ENCODE data around the gene TNK2. TPM values are rescaled to one million over a fixed set of nuclear protein-coding genes. Genes with fewer than 3 reads are reported as not detected.
"Not testable (repeated sequence)": the region's sequence is repeated elsewhere in the genome, so short reads cannot be mapped to it uniquely, and the experiment has no call there.

The TNK2 gene
- total RNA-seq, 1 experiment from 2014 or later, result 10.7 TPM

DNA sequence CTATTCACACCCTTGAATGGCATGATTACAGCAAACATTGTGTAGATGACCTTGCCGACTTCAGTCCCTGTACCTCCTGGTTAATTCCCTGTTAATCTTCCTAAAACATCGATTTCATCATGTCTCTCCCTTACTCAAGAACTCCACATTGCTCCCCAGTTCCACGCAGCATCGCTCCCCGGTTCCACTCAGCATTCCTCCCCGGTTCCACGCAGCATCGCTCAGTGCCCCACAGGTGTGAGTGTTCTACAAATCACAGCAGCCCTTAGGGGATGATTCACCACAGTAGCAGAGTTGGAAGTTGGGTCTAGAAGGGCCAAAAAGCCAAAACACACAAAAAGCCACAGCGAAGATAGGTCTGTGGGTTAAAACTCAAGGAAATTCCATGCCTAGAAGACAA lies 8.6 kb upstream of the TNK2 start:
- DNase-seq (ENCODE audit: low read depth), result no peak

DNA sequence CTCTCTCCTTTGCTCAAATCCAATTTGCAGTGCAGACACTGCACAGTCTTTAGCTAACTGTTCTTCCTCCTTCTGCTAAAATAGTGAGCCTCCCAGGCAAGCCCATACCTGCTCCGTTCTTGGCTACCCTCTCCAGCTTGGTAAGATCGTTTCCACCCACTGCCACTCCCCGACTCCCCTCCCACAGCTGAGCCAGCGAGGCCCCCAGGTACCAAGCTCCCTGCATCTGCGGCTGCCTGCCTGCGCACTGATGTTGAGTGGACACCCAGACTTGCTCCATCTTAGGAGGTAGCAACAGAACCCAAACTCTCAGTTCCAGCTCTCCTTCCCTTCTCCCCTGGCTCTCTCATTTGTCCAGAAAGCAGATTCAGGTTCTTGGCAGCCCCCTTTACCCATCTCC lies 7.9 kb upstream of the TNK2 start:
- DNase-seq (ENCODE audit: low read depth), result no peak

DNA sequence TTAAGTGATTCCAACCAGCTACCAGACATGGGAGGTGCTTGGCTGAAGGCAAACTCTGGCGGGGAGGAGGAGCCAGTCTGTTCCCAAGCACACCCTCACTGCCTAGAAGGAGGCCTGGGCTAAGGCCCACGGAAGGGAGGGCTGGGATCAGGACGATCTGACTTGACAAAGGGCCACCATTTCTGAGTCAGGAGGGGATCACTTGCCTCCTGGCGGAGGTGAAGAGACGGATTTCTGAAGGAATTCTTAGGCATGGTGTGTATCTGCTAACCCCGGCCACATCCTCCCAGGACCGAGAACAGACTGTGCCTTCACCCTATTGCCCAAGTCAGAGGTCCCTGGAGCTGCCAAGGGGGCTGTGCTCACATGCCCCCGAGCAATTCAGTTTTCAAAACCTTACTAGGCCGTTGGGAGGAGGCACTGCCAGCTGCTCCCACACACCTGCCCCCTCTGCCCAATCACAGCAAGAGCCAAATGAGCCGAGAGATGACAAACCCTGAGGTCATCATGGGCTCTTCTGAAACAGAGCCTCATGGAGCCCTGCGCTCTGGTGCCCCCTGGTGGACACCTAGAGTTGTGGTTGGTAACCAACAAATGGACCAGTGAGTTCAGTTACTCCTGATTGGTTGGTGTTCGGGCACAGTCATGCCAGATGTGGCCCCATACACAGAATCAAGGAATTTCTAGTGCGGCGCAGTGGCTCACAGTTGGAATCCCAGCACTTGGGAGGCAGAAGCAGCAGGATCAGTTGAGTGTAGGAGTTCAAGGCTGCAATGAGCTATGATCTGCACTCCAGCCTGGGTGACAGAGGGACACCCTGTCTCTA lies 6.5 kb upstream of the TNK2 start:
- peak; percentile 98 for DNase-seq (ENCODE audit: low read depth)

DNA sequence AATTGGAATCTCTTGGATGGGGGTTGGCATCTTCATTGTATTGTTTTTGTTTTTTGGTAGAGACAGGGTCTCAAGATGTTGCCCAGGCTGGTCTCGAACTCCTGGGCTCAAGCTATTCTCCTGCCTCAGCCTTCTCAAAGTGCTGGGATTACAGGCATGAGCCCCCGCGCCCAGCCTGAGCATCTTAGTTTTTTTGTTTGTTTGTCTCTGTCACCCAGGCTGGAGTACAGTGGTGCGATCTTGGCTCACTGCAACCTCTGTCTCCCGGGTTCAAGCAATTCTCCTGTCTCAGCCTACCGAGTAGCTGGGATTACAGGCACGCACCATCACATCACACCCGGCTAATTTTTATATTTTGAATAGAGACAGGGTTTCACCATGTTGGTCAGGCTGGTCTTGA lies 5.8 kb upstream of the TNK2 start:
- DNase-seq (ENCODE audit: low read depth), result not testable (repeated sequence)

DNA sequence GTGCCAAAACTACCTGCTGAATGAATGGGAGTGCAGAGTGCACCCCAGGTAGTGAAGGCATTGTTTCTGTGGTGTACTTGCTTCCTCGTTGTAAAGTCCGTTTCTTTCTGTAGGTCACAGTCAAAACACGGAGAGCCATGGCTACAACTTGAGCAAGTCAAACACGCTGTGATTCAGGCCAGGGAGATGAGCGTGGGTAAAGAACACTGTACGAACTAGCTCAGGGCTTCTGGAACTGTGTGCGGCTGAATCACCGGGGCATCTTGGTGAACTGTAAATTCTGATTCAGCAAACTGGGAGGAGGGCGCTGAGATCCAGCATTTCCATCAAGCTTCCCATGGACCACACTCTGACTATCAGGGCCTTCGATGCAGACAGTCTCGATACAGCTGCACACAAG lies 5.0 kb upstream of the TNK2 start:
- DNase-seq (ENCODE audit: low read depth), result no peak

DNA sequence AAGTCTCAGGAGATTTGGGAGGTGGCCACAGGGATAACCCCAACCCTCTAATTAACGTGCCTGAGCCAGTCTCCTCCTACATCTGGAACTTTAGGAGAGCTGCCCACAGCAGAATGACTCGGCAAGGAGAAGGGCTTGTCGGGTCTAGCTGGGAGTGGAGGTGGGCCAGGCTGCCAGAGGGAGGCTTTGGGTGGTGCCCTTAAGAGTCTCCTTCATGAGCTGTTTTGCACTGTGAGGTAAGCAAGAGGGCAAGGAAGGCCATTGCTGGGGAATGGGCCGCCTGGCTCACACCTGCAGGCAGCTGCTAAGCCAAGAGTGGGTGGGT lies 3.6 kb upstream of the TNK2 start:
- no peak for DNase-seq (ENCODE audit: low read depth)

DNA sequence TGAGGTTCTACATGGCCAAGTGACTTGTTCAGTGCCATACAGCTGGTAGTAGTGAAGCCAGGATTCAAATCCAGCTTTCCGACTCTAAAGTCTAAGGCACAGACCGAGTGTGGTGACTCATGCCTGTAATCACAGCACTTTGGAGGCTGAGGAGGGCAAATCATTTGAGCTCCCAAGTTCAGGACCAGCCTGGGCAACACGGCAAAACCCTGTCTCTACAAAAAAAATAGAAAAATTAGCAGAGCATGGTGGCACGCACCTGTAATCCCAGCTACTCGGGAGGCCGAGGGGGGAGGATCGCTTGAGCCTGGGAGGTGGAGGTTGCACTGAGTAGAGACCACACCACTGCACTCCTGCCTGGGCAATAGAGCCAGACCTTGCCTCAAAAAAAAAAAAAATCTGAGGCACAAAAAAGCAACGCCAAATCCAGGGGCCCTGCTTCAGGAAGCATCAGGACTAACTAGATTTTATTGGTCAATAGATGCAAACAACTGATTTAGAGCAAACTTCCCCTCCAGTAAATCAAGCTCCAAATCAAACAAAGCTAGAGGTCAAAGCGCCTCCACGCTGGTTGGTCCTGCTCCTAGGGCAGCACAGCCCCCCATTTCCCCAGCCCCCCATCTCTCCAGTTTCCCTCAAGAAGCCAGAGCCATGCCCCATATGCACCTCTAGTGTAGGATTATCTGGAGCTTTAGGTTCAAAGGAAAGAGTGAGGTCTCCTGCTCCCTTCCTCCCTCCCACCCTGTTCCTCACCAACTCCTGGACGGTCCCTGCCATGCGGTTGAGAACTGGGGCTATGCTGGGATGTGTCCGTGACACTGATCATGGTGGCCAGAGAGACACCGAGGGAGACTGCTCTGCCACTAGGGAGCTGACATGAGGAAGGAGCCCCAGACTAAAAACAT lies 2.9 kb upstream of the TNK2 start:
- DNase-seq (ENCODE audit: low read depth), result no peak

DNA sequence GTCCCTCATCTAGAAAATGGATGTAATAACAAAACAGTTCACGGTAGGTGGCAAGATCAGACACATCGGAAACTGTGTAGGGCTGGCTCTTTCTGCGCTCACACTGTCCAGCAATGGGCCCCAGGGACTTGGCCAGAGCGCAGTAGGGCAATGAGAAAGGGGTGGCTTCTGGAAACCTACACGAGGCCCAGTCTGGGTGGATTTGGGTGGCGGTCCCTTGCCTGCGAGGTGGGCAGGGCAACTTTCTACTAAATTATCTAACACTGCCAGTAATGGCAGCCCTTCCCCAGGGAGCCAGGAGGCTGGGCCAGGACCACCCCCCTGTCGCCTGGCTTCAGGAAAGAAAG lies 2.1 kb upstream of the TNK2 start:
- no peak for DNase-seq (ENCODE audit: low read depth)

DNA sequence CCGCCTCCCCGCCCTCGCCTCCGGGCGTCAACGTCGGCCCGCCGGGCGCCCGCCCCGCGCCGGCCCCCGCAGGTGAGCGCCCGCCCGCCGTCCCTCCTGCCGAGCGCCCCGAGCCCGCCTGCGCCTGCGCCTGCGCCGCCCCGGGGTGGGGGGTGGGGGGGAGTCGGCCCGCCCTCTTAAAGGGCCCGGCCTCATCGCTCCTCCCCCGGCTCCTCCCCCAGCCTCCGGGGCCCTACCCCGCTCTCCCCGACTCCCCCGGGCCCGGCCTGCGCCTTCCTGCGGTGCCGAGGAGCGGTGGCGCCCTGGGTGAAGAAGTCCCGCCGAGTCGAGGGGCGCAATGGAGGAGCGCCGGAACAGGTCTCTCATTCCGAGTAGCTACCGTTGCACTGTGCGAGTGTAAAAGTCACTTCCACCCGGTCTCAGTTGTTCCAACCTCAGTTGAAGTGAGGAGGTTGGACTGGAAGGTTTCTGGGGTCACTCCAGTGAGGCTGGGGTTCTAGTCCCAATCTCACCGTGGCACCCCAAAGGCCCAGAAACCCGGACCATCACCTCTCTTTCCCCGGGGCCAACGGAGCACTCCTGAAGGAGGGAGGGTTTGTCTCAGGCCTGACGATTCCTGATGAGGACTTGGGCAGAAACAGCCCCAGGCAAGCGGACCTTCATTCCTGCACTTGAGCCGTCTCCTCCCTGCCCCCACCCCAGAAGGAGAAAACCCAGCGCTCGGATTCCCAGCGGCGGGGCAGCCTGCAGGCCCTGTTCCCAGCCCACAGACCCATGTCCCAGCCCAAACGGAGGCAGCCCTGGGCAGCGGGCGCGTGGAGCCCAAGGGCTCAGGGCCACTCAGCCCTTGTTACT lies 1.5 kb upstream of the TNK2 start:
- no peak for DNase-seq (ENCODE audit: low read depth)

DNA sequence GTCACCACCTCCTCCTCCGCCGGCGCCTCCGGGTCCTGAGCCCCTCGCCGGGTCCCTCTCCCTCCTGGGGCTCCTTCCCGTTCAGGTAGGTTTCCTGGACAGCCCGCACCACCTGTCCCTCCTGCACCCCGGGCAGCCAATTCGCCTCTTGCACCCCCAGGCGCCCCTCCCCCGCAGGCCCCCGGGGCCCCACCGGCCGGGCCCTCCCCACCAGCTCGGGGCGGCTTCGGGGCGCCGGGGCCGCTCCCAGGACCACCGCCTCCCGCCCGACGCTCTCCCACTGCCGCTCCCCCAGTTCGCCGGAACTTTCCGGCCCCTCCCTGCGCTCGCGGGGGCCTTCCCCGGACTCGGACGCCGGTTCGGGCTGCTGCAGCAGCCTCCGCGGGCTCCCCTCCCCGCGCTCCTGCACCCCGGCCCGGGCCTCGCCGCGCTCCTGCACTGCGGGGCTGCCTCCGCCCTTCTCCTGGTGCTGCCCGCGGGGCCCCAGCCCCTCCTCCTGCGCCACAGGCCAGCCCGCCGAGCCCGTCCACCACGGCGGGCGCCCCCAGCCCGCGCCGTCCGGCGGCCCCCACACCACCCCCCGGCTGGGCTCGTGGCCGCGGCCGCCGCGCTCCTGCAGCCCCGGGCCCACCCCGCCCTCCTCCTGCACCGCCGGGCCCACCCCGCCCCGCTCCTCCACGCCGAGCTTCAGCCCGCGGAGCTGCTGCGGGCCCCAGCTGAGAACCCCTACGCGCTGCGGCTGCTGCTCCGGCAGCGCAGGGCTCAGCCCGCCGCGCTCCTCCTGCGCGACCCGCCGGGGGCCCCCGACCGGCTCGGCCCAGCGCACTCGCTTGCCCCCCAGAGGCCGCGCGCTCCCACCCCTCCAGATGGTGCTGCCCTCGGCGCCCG lies 587 bp upstream of the TNK2 start:
- DNase-seq (ENCODE audit: low read depth), result no peak

DNA sequence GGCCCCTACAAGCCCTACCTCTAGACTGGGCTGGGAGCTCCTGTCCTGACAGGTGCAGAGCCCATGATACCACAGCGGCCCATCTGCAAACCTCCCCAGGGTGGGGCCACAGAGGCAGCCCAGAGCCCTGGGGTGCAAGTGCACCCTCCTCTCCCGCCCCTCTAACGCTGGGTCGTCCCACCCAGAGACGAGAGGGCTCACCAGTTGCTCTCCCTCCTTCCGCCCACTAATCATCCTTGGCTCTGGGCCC lies 742 bp downstream of the TNK2 start:
- no peak for DNase-seq (ENCODE audit: low read depth)

DNA sequence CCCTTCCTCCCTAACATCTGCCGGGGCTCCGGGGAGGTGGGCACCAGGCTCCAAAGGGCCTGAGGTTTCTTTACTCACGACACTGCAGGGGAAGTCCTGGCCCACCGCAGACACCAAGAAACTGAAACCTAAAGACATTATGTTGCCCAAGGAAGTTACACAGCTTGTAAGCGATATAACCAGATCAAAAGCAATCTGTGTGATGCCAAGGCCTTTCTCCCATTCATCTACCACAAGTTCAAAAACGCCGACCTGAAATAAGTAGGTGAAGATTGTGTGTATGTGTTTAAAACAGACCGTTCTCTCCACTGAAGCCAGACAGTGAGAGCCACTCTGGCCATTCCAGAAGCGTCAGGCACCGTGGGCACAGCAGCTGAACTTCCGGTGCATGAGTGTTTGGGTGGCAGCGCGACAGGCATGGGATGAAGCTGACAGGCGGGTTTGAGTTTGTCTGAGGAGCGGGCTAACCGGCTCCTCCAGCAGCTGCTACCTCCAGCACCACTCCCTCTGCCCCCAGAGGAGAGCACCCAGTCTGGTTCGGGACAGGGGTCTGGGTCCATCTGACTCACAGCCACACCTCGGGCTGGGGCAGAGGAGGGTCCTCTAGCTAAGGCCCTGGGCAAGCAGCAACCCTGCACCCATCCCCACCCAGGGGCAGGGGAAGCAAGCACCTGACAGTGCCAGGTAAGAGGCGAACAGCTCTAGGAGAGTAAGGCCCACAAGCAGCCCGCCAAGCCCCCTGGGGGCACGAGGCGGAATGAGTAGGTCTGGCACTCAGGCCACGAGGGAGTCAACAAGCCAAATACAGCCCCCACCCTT lies 1.3 kb downstream of the TNK2 start:
- DNase-seq (ENCODE audit: low read depth), result no peak

DNA sequence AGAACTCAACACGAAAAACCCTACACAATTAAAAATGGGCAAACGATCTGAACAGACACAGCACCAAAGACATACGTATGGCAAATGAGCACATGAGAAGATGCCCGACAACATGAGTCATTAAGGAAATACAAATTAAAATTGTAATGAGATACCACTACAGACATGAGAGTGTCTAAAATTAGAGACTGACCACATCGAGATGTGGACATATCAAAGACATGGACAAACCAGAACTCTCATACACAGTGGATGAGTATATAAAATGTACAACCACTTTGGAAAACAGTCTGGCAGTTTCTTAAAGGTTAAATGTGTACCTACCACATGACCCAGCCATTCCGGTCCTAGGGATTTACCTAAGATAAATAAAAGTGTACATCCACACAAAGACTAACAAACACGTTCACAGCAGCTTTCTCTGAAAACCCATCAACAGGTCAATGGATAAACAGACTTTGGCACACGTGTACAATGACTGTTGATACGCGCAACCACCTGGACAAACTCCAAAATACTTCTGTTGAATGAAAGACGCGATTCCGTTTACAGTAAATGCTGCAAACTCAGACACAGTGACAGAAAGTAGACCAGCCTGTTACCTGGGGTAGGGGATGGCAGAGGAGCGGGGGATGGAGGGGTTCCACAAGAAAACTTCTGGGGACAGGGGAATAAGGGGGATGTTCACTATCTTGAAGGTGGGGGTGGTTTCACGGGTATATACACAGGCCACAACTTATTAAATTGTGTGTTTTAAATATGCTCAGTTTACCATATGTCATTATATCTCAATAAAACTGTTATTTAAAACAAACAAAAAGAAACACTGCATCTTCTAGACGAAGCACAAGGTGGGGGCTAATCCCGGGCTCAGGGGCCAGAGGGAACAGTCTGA lies 2.1 kb downstream of the TNK2 start:
- DNase-seq (ENCODE audit: low read depth), result peak; percentile 67

DNA sequence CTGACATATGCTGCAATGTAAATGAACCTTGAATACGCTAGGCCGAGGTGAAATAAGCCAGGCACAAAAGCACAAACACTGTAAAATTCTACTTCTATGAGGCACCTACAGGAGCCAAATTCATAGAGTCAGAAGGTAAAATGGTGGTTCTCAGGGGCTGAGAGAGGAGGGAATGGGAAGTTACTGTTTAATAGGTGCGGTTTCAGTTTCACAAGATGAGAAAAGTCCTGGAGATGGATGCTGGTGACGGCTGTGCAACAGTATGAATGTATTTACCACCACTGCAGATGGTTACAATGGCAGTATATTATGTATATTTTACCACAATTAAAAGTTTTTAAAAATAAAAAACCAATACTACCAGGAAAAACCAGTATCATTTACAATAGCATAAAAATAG lies 4.0 kb downstream of the TNK2 start:
- no peak for DNase-seq (ENCODE audit: low read depth)

DNA sequence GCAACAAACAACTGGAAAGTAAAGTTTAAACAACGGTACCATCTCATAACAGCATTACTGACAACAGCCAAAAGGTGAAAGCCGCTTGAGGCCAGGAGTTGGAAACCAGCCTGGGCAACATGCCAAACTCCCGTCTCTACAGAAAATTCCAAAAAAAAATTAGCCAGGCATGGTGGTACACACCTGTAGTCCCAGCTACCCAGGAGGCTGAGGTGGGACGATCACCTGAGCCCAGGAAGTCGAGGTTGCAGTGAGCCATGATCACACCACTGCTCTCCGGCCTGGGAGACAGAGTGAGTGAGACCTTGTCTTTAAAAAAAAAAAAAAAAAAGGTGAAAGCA lies 4.4 kb downstream of the TNK2 start:
- no peak for DNase-seq (ENCODE audit: low read depth)

DNA sequence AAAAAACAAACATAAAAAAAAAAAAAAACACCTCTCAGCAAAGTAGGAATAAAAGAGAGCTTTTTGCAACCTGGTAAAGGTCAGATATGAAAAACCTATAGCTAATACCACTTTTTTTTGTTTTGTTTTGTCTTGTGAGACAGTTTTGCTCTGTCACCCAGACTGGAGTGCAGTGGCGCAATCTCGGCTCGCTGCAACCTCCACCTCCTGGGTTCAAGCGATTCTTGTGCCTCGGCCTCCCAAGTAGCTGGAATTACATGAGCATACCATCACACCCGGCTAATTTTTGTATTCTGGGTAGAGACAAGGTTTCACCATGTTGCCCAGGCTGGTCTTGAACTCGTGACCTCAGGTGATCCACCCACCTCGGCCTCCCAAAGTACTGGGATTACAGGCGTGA lies 5.7 kb downstream of the TNK2 start:
- not testable (repeated sequence) for DNase-seq (ENCODE audit: low read depth)

DNA sequence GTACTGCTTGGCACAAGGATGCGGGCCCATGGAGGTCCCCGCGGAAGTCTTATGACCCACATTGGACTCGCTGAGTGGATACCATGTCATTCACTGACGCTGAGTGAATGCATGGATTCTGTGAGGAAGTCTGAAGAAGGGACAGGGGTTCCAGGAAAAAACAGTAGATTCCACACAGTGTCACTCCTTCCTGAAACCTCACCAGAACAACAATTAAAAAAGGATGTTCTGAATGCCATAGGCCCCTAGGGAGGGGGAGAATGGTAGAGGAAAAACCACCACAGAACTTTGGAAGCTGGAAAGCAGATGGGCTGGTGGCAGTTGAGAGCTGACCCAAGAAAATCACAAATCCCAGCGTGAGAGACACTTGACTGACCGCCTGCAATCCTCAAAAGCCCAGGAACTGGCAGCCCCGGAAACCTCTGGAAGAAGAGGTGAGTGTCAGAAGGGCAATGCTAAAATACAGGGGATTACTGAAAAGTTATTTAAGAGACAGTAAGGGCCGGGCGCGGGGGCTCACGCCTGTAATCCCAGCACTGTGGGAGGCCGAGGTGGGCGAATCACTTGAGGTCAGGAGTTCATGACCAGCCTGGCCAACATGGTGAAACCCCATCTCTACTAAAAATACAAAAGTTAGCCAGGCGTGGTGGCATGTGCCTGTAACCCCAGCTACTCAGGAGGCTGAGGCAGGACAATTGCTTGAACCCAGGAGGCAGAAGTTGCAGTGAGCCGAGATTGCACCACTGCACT lies 6.3 kb downstream of the TNK2 start:
- DNase-seq (ENCODE audit: low read depth), result not testable (repeated sequence)

DNA sequence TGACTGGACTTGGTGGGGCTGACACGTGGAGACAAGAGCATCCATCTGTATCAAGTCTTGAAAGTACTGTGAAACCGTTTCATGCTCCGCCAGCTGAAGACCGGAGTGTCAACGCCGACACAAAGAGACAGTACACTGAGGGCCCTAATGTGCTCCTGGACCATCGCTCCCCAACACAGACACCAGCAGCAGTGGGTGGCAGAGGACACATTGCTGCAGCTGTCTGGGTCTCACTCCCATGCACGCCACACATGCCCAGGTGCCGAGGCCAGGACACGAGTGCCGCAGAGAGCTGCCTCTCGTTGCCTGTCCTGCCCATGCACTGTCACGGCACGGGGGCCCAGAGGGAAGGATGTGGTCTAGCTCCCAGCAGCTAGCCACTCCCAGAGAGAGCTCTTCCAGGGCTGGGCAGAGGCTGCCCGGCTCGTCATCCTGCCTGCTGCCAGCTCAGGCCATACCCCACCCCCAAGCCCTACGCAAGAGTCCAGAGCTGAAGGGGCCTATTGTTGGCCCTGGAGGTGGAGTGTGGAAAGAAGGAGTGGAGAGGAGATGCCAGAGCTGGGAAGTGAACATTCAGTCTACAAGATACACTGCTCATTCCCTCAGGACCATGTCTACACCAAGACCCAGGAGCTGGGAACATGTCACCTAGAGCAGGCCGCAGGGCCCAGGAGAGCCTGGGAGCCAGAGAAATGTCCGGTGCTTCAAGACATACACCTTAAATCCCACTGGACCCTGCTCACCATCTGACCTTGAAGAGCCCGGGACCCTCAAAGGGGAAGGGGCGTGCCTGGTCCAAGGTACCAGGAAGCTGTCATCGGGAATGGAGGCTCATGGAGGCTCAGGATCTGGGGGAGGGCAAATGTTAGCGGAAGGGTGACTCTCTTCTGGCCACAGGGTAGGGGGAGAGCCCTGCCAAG lies 7.7 kb downstream of the TNK2 start:
- DNase-seq (ENCODE audit: low read depth), result peak; percentile 81

Measured in LHCN-M2 (cell line).